ENCODE results near the gene MAPK8IP3. TPM values are rescaled to one million over a fixed set of nuclear protein-coding genes. Genes with fewer than 3 reads are reported as not detected.

Gene MAPK8IP3
- total RNA-seq, 1 experiment from 2014 or later = 13.4 TPM

DNA sequence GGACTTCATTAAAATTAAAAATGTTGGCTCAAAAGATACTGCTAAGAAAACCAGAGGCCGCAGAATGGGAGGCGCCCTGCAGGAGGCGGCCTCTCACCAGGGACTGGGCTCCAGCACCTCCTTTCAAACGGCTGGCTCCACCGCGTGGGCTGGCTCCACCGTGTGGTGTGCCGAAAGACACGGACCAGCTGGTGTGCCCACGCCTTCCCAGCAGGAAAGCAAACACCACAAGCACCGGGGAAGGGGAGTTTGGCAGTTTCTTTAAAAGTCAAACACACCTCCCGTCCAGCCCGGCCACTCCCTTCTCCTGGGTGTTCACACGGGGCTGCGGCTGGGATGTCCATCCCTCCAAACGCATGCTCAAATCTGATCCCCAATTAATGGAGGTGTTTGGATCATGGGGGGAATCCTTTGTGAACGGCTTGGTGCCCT, 106.8 kb downstream of the MAPK8IP3 start:
- Histone ChIP-seq H3K36me3 (peaks cover 45% of the 10 kb centered on the region), H3K9me3 (no peaks in the 10 kb centered on the region), H3K4me3 (no peak overlapping the region), H3K27me3 (no peaks in the 10 kb centered on the region)
- peak; percentile 92 for DNase-seq

DNA sequence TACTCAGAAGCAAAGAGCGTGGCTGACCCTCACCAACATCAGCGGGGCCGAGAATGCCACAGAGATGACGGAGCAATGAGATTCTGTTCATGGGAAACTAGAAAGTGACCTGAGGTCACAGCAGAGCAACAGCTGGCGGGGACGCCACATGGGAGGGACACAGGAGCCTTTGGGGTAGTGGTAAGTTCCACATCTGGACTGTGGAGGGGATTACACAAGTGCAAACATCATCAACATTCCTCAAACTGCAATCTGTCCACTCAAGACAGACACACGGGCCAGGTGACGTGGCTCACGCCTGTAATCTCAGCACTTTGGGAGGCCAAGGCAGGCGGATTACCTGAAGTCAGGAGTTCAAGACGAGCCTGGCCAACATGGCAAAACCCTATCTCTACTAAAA, 109.5 kb downstream of the MAPK8IP3 start:
- Histone ChIP-seq H3K27me3 (no peaks in the 10 kb centered on the region), H3K9me3 (no peaks in the 10 kb centered on the region), H3K4me3 (no peak overlapping the region), H3K36me3 (peaks cover 24% of the 10 kb centered on the region)
- no peak for DNase-seq

DNA sequence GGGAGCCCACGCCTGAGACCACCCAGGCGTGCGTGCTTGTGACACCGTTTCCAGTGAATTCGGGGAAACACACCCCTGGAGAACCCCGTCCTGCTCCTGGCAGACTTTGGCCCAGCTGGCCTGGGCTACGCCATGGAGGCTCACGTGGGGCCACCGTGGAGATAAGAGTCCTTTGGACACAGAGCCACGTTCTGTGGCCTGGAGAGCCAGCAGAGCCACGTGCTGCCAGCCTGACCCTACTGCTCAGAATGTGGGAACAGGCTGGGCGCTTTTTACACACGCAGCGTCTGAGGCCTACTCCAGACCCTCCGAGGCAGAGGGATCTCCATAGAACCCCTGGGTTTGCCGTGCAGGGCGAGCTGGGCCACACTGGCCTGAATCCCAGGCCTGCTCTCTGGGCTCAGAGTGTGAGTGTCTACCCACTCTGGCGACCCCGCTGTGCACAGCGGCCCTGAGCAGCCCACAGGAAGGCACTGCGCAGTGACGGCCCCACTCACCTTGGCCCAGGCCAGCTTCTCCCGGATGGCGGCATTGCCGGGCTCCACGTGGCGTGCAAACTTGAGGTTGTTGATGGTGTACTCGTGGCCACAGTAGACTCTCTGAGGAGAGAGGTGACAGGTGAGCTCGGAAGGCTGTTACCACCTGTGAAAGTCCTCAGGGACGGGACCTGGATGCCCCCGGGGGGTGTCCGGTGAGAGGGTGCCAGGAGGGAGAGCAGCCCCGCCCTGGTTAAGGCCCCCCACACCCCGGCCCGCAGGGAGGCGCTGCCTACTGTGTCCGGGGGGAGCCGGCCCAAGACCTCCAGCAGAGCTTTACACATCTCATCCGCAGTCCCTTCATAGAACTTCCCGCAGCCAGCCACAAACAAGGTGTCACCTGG, 110.6 kb downstream of the MAPK8IP3 start:
- H3K36me3 ChIP-seq = peaks cover 24% of the 10 kb centered on the region
- H3K27me3 ChIP-seq = no peaks in the 10 kb centered on the region
- DNase-seq = no peak
- H3K4me3 ChIP-seq = no peak overlapping the region
- no peaks in the 10 kb centered on the region for H3K9me3 ChIP-seq

DNA sequence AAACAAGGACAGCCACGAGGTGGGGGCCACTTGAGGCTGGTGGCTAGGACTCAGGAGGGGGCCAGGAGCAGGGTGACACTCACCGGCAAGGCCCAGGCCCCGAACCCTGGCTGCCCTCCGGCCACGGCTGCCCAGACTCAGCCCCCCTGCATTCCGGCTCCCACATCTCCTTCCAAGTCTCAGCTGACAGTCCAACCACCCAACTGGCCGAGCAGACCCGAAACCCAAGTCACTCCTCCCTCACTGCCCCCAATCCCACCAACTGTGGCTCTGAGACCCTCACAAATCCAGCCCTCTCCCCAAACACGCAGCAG, 111.2 kb downstream of the MAPK8IP3 start:
- H3K27me3 ChIP-seq = no peaks in the 10 kb centered on the region
- H3K36me3 ChIP-seq = peaks cover 28% of the 10 kb centered on the region
- no peaks in the 10 kb centered on the region for H3K9me3 ChIP-seq
- no peak overlapping the region for H3K4me3 ChIP-seq
- DNase-seq = no peak

DNA sequence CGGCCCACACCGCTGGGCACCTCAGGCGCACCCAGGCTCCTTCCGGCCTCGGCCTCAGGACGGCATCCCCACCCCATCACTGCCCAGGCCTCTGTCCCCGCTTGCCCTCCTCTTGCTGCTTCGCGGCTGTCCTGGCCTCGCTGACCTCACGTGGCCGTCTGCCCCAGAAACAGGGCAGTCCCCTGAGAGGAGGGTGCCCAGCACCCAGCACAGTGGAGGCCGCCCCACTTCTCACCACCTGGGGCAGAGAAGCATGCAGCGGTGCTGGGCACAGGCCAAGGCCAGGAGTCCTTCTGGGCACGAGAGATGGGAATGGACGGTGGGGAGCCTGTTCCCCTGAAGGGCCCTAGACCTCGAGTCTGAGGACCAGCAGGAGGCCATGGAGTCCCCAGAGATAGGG, 111.7 kb downstream of the MAPK8IP3 start:
- Histone ChIP-seq H3K4me3 (no peak overlapping the region), H3K36me3 (peaks cover 30% of the 10 kb centered on the region), H3K27me3 (no peaks in the 10 kb centered on the region), H3K9me3 (no peaks in the 10 kb centered on the region)
- no peak for DNase-seq

DNA sequence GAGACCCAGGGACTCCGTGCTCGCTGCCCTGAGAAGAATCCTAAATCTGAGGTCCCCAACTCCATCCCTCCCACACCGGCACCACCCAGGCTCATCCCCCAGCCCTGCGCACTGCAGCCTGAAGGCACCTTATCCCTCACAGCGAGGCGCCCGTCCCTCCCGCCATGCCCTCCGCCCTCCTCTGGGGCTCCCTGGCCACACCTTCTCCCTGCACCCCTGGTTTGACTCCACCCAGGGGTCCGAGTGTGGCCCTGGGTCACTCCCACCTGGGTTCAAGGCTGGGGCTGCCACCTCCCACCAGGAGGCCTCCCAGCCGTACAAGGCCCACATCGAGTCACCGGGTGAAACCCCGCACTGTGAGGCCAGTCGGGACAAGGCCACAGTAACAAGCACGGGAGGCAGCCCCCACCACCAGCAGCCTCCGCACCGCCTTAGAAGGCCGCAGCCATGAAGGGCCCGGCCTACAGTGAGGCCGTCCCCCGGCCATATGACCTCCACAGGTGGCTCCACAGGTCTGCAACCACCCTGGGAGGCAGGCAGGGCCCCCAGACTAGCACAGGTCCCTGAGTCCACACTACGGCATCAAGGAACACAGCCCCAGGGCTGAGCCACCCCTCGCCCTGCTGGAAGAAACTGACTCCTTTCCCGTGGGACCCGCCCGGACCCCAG, 112.3 kb downstream of the MAPK8IP3 start:
- Histone ChIP-seq H3K4me3 (no peak overlapping the region), H3K36me3 (peaks cover 28% of the 10 kb centered on the region), H3K9me3 (no peaks in the 10 kb centered on the region), H3K27me3 (no peaks in the 10 kb centered on the region)
- no peak for DNase-seq

DNA sequence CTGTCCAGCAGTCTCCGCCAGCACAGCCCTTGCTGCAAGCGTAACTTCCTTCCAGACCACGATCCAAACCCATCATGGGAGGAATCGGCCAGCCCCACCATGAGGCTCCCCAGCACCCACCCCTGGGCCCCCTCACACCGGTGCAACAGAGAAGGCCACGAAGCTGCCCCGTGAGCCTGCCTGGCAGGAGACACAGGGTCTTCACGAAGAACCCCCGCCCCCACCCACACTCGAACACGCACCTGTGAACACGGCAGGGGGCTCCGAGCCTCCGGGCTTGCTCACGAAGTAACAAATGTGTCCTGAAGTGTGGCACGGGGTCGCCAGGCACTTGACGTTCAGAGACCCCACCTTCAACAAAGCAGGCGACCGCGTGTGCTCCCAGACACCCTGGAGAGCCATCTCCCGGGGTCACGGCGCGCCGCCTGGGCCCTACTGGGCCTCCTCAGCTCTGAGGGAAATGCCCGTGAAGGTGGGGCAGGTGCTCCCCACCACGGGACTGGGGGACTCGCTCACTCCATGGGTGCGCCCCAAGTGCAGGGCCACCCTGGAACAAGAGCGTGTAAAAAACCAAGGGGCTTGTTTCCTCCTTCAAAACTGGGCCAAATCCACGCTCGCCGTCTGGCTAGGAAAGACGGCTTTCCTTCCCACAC, 113.0 kb downstream of the MAPK8IP3 start:
- H3K9me3 ChIP-seq = no peaks in the 10 kb centered on the region
- H3K4me3 ChIP-seq = no peak overlapping the region
- H3K36me3 ChIP-seq = peaks cover 25% of the 10 kb centered on the region
- no peaks in the 10 kb centered on the region for H3K27me3 ChIP-seq
- DNase-seq = no peak

DNA sequence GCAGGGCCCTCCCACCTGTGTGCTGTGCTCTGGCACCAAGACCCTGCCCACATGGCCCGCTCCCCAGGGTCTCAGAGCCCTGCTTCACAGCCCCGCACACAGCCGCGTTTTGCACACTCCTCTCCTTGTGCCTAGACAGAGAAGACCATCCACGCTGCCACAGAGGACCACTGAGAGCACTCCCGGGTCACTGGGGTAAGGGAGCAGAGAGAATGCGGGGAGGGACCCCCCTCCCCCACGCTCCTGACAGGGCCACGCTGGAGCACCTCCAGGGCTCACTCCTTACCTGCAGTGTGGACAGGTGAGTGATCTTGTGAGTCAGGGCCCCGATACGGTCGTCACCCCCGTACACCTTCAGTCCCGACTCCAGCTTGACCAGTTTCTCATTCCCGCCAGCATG, 113.6 kb downstream of the MAPK8IP3 start:
- Histone ChIP-seq H3K36me3 (peaks cover 23% of the 10 kb centered on the region), H3K27me3 (no peaks in the 10 kb centered on the region), H3K4me3 (no peak overlapping the region), H3K9me3 (no peaks in the 10 kb centered on the region)
- DNase-seq = no peak

Other genes with a start within 250 kb of the MAPK8IP3 start
- gene CLCN7, start 231.2 kb upstream of the MAPK8IP3 start, total RNA-seq (2014; rRNA removed; shearing (Covaris generic); ENCODE audit: low replicate concordance) = 32.7 and 115 TPM in 2 replicates
- not detected in 2 replicates for gene PTX4, start 217.3 kb upstream of the MAPK8IP3 start, total RNA-seq (2014; rRNA removed; shearing (Covaris generic); ENCODE audit: low replicate concordance)
- gene TELO2, start 212.8 kb upstream of the MAPK8IP3 start, total RNA-seq (2014; rRNA removed; shearing (Covaris generic); ENCODE audit: low replicate concordance) = 21.2 and 48.7 TPM in 2 replicates
- 1.7 TPM in 1 of 2 replicates, not detected in the other for gene TMEM204, start 172.5 kb upstream of the MAPK8IP3 start, total RNA-seq (2014; rRNA removed; shearing (Covaris generic); ENCODE audit: low replicate concordance)
- 25.7 and 27.8 TPM in 2 replicates for gene IFT140, start 94.1 kb upstream of the MAPK8IP3 start, total RNA-seq (2014; rRNA removed; shearing (Covaris generic); ENCODE audit: low replicate concordance)
- gene CRAMP1, start 93.8 kb upstream of the MAPK8IP3 start, total RNA-seq (2014; rRNA removed; shearing (Covaris generic); ENCODE audit: low replicate concordance) = 3.7 and 3.8 TPM in 2 replicates
- 94.3 and 129 TPM in 2 replicates for gene JPT2, start 27.9 kb upstream of the MAPK8IP3 start, total RNA-seq (2014; rRNA removed; shearing (Covaris generic); ENCODE audit: low replicate concordance)
- 0.46 TPM in 1 of 2 replicates, not detected in the other for gene NME3, start 65.3 kb downstream of the MAPK8IP3 start, total RNA-seq (2014; rRNA removed; shearing (Covaris generic); ENCODE audit: low replicate concordance)
- gene EME2, start 66.6 kb downstream of the MAPK8IP3 start, total RNA-seq (2014; rRNA removed; shearing (Covaris generic); ENCODE audit: low replicate concordance) = 3.3 and 6.6 TPM in 2 replicates
- 225 and 308 TPM in 2 replicates for gene MRPS34, start 66.9 kb downstream of the MAPK8IP3 start, total RNA-seq (2014; rRNA removed; shearing (Covaris generic); ENCODE audit: low replicate concordance)
- gene SPSB3, start 76.4 kb downstream of the MAPK8IP3 start, total RNA-seq (2014; rRNA removed; shearing (Covaris generic); ENCODE audit: low replicate concordance) = 34.3 and 40.3 TPM in 2 replicates
- 156 and 163 TPM in 2 replicates for gene NUBP2, start 76.8 kb downstream of the MAPK8IP3 start, total RNA-seq (2014; rRNA removed; shearing (Covaris generic); ENCODE audit: low replicate concordance)
- gene IGFALS, start 87.5 kb downstream of the MAPK8IP3 start, total RNA-seq (2014; rRNA removed; shearing (Covaris generic); ENCODE audit: low replicate concordance) = not detected in 2 replicates
- 120 and 186 TPM in 2 replicates for gene HAGH, start 120.6 kb downstream of the MAPK8IP3 start, total RNA-seq (2014; rRNA removed; shearing (Covaris generic); ENCODE audit: low replicate concordance)
- 33.4 and 35.4 TPM in 2 replicates for gene FAHD1, start 121.0 kb downstream of the MAPK8IP3 start, total RNA-seq (2014; rRNA removed; shearing (Covaris generic); ENCODE audit: low replicate concordance)
- 21.6 and 71.1 TPM in 2 replicates for gene MEIOB, start 166.0 kb downstream of the MAPK8IP3 start, total RNA-seq (2014; rRNA removed; shearing (Covaris generic); ENCODE audit: low replicate concordance)
- not detected in 2 replicates for gene HS3ST6, start 212.2 kb downstream of the MAPK8IP3 start, total RNA-seq (2014; rRNA removed; shearing (Covaris generic); ENCODE audit: low replicate concordance)
- 99.5 and 116 TPM in 2 replicates for gene MSRB1, start 237.0 kb downstream of the MAPK8IP3 start, total RNA-seq (2014; rRNA removed; shearing (Covaris generic); ENCODE audit: low replicate concordance)
- not detected in 2 replicates for gene RPL3L, start 248.5 kb downstream of the MAPK8IP3 start, total RNA-seq (2014; rRNA removed; shearing (Covaris generic); ENCODE audit: low replicate concordance)